Nucleus accumbens (tissue), 56 donors: ENCODE results near the gene TBCK.

Experiments
- DNase-seq, 56 donors: peaks; one replicate each; lab custom pipeline; 2025; lab: John Stamatoyannopoulos, UW

The TBCK gene

DNA sequence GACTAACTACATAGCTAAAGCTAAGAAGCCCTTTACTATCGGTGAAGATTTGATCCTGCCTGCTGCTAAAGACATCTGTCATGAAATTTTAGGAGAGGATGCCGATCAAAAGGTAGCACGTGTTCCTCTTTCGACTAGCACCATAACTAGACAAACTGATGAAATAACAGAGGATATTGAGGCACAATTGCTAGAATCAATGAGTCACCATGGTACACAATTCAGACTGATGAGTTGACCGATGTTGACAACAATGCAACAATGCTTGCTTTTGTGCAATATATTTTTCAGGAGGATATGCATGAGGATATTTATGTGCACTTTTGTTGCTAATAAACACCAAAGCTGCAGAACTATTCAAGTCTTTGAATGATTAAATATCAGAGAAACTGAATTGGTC, 24.3 kb downstream of the TBCK start:
- no peak for DNase-seq

GRCh38 chr4:106289737-106290136, 26.3 kb downstream of the TBCK start:
- DNase-seq = no peak

DNA sequence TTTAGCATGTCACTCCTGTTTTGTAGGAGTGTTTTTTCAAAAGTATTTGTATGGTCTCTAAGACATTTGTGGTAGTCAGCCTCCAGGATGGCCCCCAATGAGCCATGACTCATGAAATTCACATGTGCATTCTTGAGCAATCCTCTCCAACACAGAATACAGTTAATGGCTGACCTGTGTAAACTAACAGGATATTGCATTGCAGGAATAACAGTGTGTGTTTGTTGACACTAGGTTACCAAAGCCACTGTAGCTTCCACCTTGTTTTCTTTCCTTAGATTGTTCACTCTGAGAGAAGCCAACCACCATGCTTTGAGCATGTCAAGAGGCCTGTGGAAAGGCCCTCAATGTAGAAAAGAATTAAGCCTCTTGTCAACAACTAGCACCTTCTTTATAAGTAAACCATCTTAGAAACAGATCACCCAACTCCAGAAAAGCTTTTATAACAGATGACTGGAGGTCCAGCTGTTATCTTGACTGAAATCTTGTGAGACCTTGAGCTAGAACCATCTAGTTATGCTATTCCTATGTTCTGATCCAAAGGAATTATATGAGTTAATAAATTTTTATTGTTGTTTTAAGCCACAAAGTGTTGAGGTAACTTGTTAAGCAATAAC, 28.5 kb downstream of the TBCK start:
- DNase-seq = no peak

DNA sequence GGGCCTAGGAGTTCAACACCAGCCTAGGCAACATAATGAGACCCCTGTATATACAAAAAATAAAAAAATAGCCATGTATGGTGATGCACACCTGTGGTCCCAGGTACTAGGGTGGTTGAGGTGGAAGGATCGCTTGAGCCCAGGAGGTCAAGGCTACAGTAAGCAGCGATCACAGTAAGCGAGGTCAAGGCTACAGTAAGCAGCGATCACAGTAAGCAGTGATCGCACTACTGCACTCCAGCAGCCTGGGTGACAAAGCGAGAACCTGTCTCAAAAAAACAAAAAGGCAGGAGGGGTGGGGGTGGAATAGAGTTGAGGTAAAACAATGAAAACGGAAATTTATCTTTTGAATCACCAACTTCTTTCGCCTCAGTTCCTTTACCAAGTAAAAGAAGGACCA, 29.4 kb downstream of the TBCK start:
- no peak for DNase-seq

DNA sequence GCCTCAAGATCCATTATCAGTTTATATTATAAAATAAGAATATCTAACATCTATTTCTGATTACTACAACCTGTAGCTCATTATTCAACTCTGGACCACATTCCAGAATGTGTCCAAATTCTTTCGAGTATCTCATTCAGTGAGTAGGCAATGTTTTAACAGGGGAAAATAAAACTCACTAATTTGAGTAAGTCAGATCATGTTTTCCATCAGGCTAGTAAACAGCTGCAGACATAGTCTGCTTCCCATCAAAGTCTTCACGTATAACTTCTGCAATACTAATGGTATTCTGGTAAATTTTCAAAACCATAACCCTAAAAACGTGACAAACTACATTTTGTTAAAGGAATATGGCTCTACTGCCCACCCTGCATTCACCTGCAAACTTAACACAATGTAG, 31.8 kb downstream of the TBCK start:
- DNase-seq = no peak

DNA sequence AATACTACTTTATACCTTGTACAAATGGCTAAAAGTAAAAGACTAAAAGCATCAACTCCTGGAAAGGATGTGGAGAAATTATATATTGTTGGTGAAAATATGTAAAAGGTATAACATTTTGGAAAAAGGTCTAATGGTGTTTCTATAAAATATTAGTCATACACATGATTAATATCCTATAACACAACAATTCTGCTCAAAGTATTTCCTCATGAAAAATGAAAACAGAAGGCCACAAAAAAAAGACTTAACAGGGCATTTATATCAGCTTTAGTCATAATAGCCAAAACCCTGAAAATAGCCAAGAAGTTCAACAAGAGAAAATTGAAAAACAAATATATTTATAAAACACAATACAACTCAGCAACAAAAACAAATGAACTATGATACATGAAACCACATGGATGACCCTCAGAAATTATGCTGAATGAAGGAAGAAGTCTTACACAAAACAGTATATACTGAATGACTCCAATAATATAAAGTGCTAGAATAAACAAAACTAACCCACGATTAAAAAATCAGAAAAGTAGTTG, 38.8 kb downstream of the TBCK start:
- no peak for DNase-seq

DNA sequence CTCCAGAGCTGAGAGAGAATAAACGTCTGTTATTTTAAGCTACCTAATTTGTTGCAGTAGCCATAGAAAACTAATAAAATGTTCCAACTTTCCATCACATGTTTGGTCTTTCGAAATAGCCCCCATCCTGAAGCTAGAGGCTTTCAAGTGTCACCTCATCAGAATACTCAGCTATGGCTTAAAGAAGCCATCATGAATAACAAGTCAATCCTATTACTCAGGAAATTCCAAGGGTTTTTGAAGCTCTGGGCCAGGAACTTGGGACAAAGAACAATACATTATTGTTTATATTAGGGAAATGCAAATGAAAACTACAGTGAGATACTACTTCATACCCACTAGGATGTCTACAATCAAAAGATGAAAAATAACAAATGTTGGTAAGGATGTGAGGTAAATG, 42.2 kb downstream of the TBCK start:
- no peak for DNase-seq

DNA sequence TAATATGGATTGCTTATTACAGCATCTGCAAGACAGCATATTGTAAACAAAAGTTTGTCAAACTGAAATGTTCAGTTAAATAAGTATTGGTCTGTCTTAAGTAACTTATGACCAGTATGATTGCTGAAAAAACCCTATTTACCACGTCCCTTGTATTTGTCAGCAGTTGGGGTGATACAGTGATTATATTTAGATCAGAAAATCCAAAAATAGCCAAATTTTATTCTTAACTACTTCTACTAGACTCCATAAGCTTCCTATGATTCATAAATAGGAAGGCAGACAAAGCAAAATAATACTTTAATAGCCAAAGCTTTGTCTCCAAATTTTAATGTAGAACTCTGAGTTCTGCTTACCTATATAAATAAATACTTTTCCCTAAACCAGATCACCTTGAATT, 45.3 kb downstream of the TBCK start:
- no peak for DNase-seq

DNA sequence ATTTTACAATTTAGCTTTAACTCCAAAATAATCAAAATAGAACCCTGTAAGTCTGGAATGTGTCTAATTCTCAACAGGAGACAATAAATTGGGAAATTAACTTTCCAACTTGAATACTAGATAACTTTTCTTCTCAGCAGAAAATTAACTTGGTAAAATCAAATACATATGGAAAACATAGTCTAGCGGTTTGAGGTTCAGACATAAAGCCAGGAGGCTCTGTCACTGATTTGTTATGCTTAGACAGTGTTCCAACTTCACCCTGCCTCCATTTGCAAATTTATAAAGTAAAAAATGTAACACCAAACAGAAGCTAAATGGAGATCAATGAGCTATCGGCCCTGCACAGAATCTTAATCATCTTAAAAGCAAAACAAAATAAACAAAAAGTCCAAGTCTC, 46.3 kb downstream of the TBCK start:
- no peak for DNase-seq

- DNase-seq = no peak
These were observed 47.2 kb downstream of the TBCK start for GRCh38 chr4:106268786-106269185.

GRCh38 chr4:106266201-106266600, 49.8 kb downstream of the TBCK start:
- no peak for DNase-seq

DNA sequence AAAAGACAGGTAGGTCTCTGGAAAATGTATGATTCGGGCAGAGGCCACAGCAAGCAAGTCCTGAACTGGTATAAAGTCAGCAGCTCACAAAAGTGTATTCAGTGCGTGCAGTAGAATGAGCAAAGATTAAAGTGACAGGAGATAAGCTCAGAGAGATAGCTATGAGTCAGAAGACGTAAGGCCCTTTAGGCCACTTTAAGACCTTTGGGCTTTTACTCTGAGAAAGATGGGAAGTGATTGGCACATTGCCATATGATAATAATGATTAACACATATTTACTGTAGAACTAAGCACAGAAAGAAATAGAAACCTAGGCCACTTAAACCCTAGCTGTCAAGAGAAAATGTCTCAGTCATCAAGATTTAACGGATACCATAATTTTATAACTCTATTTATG, 51.7 kb downstream of the TBCK start:
- DNase-seq = no peak

GRCh38 chr4:106263594-106264330, 52.2 kb downstream of the TBCK start:
- DNase-seq = no peak

GRCh38 chr4:106261980-106262379, 54.0 kb downstream of the TBCK start:
- no peak for DNase-seq

GRCh38 chr4:106258145-106259045, 57.6 kb downstream of the TBCK start:
- DNase-seq = no peak

GRCh38 chr4:106256190-106256589, 59.8 kb downstream of the TBCK start:
- peak in 1 of 56 donors; percentile 1 for DNase-seq

DNA sequence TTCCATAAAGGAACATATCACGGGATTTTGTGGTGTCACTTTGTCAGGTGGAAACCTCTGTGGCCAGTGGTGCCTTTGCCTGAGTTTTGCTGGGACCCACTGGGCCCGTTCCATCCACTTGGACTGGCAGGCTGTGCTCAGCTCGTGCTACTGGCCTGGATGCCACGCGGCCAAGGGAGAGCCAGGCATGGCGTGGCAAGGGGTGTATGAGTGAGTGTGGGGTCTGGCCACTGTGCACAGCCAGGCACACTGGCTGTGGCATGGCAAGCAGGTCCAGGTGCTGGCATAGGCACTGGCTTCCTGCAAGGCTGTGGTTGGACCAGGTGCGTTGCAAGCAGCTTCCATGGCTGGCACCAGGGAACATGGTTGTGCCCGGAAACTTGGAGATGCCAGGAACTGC, 60.8 kb downstream of the TBCK start:
- no peak for DNase-seq

DNA sequence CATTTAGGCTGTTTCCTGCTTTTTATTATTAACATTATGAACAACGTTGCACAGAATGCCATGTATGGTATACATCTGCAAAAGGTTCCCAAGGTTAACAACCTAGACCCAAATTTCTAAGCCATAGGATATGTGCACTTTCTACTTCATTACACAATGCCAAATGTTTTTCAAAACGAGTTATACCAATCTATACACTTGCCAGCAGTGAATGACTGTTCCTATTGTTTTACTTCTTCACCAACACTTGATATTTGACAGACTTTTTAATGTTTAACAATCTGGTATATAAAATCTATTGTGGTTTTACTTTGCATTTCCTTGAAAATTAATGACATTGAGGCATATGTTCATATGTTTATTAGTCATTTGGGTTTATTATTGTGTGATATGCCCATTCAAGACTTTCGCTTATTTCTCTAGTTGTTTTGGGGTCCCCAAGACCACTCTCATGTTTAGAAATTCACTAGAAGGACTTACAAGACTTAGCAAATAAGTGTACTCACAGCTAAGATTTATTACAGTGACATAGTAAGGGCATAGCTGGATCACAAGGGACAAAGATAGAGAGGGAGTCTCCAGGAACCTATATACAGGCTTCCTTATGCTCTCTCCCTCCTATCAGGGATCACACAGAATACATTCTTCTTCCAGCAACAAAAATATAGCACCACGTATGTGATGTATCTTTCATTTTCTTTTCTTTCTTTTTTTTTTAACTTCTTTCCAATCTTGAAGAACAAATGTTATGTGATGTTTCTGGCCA, 62.5 kb downstream of the TBCK start:
- no peak for DNase-seq

DNA sequence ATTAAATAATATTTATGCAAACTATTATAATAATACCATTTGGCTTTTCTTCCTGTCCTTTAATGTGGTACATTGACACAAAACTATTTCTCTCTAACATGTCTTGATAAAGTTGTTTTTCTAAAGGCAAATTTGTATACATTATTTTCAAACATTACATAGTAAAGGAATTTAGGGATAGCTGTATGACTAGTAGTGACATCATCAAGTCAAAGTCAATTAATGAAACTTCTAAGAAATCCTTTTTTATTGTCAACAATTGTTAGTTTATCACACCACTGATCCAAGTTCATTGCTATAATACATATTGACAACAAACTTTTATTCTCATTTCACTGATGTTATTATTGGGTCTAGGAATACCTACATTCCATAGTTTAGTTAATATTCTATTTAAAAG, 68.4 kb downstream of the TBCK start:
- DNase-seq = no peak

- no peak for DNase-seq
These were observed 69.6 kb downstream of the TBCK start for GRCh38 chr4:106246441-106246840.

DNA sequence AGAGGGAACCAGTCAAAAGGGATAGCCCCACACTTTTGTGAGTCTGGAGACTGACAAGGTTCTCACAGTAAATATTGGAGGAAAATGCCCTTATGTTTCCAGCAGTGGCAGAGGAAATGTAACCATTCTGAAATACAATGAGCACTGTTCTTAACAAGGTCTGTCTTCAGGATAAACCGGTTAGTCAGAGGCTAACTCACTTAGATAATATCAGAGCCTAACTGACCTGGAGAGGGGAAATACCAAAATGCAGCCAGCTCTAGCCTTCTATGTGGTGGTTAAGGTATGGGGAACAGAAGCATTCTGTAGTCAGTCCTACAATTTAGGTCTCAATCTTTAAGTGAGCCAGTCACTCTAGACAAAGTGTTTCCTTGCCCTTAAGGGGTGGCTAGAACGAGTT, 70.8 kb downstream of the TBCK start:
- DNase-seq = no peak
